NCI-H226 (cell line): Measurements from ENCODE around the gene FAM47C.
"Not testable (repeated sequence)": the region's sequence is repeated elsewhere in the genome, so short reads cannot be mapped to it uniquely, and the experiment has no call there.

Source experiments
- DNase-seq: peaks from one replicate; pipeline ENCODE4 v3.0.0-alpha.2; 2015

Gene FAM47C

GRCh38 chrX:37008182-37008581 lies at the start of gene FAM47C:
Gene FAM47C, plus strand, starts transcription at chrX:37008366. Its CDS starts 45 bp downstream, at chrX:37008411.
- DNase-seq = not testable (repeated sequence)

GRCh38 chrX:36961590-36961989 lies 46.6 kb upstream of the FAM47C start:
- DNase-seq = no peak

GRCh38 chrX:36963069-36963808 lies 44.9 kb upstream of the FAM47C start:
- no peak for DNase-seq

DNA sequence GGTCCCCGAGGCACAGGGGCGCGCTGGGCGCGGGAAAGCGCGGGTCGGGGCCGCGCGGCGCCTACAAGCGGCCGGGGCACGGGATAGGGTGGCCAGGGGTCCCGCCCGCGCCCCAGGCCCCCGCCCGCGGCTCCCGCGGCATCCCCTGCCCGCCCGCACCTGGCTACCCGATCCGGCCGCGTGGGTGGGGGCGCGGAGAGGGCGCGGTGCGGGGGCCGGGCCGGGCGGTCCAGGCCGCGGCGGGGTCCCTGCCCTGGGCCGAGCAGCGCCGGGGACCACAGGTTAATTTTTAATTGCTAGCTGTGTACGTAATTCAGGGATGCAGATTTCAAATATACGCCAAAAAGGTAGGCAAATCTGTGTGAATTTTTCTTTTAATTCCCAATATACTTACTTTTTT lies 44.3 kb upstream of the FAM47C start:
- DNase-seq = no peak

DNA sequence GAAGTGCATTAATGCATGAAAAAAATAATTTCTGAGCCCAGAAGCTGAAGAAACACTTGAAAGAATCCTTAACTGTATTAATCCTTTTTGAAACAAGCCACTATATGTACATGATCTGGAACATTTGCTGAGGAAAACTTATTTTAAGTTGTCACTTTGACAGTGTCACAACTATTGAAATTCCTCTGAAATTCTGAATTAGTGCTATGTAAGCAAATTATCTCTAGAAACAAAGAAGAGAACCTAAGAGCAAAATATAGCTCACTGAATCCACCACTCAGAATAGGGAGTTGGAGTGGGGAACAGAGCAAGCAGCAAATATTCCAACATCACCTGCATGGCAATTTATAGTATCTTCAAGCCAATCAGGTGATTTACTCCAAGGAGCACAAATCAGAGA lies 34.6 kb upstream of the FAM47C start:
- DNase-seq = no peak

DNA sequence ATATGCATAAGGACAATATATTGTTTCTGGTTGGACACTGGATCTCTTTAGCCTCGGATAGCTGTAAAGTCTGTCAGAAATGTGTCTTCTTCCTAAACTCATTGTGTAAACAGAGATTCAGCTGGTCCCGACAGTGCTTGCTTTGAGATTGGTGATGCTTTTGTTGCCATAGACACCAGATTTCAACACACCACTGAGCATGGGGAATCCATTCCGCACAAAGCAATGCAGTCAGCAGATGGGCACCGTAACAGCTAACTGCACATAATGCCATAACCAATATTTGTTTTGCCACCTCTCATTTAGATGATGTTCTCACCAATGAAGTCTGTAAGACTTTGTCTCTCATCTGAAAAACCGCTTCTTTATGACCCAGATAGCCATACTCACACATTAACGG lies 33.3 kb upstream of the FAM47C start:
- DNase-seq = no peak

DNA sequence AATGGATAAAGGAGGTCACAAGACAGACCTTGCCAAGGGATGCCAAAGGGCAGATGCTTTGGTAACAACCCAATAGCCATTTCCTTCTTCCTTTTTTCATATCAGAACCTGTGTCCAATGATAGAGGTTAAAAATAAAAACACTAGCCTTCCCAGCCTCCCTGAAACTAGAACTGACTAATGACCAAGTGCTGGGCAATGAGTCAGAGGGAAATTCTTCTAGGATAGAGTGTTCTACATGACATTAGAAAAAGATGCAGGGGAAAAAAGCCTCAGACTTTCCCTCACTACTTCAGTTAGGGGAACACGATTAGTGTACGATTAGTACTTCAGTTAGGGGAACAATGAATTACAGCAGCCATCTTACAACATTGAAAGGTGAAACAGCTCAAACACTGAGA lies 29.3 kb upstream of the FAM47C start:
- peak; percentile 58 for DNase-seq

DNA sequence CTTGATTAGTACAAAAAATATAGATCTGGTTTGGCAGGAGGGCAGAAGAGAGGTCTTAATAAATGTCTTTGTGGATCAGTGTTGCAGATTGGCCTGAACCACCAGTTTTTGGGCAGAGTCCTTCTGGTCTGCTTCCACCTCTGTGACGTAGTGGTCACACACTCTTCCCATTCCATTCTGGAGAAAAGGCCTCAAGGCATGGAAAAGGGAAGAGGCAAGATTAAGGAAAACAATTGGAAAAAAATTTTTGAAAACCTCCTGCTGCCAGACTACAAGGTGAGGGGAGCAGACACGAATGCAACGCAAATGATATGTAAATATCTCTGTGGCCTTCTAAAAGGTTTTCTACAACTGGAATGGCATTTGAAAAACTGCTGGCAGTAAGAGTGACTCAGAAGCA lies 24.3 kb upstream of the FAM47C start:
- DNase-seq = no peak

DNA sequence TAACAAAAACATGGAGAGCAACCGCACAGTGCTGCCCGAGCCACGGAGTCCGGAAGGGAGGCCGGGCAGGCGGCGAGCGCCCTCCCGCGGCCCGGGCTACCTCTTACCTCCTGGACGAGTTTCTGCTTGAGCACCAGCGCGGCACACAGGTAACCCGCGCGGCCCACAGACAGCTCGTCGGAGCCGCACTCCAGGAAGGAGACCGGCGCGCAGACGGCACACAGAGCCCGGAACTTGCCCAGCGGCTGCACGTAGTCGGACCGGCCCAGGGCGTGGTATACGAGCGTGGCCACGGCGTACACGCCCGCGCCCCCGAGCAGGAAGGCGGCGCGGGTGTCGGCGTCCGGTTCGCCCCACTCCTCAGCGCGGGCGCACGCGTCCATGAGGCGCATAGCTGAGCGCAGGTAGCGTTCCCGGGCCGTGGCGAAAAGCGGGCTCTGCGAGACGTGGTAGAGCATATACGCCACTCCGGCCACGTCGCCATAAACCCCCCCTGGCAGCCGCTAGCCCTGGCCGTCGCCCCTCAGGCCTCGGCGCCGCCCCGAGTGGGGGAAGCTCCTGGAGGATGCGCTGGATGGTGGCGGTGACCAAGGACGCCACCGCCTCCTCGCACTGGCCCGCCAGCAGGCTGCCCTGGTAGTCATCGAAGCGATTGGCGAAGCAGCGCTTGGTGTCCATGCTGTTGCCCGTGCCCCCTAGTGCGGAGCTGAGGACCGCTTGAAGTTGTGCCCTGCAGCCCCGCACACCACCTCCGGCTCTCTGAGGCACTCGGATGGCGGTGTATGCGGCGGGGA lies 22.6 kb upstream of the FAM47C start:
- DNase-seq = not testable (repeated sequence)

GRCh38 chrX:36986231-36986630 lies 21.9 kb upstream of the FAM47C start:
- no peak for DNase-seq

DNA sequence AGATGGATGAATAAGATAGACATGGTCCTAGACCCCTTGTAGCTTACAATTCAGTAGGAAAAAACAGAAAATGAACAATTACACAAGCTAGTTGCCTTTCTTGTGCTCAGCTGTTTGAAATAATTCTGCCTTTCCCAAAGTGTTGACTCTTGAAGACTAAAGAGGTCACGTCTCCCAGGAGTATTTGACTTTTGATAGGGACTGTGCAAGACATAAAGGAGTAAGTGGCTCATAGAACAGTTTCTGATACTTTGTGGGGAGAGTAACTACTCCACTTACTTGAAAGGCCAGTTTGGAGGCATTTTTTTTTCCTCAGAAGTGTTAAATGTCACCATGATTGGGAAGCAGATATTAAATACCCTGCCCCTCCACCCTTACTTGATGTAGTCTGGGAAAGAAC lies 21.0 kb upstream of the FAM47C start:
- not testable (repeated sequence) for DNase-seq

GRCh38 chrX:37000140-37000539 lies 8.0 kb upstream of the FAM47C start:
- no peak for DNase-seq

- no peak for DNase-seq
These were observed 2.3 kb downstream of the FAM47C start for GRCh38 chrX:37010496-37010895.

DNA sequence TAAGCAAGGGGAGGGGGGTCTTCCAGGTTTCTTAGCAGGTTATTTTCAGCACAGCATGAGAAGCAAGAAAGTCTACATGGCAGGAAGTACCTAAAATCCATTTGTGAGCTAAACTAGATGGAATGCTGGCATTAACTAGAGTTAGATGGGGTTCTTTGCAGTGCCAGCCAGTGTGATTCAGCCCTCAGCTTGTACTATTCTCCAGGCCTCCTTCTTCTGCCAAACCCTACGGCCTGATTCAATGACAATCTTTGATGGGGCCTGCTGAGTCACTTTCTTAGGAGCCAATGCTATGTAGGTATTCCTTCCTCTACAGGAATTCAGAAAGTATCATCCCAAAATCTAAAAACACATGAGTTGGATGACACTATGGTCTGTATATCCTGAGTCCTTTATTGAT lies 26.1 kb downstream of the FAM47C start:
- peak; percentile 38 for DNase-seq

GRCh38 chrX:37036674-37037220 lies 28.6 kb downstream of the FAM47C start:
- DNase-seq = not testable (repeated sequence)

GRCh38 chrX:37038814-37039213 lies 30.6 kb downstream of the FAM47C start:
- DNase-seq = not testable (repeated sequence)

DNA sequence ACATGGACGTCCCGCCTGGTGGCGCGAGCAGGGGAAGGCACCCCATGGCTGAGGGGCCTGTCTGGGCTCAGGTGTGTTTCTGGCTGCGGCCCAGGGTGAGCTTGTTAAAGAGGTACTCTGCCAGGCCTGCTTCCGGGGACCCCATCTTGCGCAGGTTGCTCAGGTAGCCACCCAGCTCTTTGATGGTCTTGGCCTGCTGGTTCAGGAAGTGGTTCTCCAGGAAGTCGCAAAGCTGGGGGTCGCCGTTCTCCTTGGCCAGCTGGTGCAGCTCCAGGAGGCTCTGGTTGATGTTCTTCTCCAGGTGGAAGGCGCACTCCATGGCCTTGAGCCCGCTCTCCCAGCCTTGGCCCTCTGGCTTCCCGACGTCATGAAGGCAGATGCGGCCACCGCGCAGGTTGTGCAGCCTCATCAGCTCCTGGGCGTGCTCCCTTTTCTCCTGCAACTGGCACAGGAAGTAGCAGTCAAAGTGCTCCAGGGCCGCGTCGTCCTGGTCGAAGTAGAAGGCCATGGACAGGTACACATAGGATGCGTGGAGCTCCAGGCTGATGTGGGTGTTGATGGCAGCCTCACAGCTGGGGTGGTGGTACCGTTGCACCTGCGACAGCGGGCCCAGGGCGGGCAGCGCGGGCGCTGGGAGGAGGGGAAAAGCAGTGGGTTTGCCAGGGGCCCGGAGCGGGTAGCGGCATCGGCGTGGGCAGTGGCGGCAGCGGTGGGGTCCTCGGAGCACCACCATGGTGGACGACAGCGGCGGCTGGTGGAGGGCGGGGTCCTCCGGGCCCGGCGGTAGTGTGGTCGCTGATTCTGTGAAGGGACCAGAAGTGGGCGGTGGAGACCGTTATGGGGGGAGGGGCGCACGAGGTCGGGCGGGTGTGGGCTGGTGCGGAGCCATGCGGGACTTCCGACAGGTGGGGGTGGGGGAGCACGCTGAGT lies 35.1 kb downstream of the FAM47C start:
- not testable (repeated sequence) for DNase-seq

DNA sequence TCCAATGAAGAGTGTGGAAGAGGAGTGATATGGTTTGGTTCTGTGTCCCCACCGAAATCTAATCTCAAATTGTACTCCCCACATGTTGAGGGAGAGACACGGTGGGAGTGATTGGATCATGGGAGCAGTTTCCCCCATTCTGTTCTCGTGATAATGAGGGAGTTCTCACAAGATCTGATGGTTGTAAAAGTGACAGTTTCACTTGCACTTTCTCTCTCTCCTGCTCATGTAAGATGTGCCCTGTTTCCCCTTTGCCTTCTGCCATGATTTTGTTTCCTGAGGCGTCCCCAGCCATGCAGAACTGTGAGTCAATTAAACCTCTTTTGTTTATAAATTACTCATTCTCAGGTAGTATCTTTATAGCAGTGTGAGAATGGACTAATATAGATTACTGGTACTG lies 39.6 kb downstream of the FAM47C start:
- DNase-seq = no peak

- DNase-seq = not testable (repeated sequence)
These were observed 49.4 kb downstream of the FAM47C start for GRCh38 chrX:37057572-37057971.

DNA sequence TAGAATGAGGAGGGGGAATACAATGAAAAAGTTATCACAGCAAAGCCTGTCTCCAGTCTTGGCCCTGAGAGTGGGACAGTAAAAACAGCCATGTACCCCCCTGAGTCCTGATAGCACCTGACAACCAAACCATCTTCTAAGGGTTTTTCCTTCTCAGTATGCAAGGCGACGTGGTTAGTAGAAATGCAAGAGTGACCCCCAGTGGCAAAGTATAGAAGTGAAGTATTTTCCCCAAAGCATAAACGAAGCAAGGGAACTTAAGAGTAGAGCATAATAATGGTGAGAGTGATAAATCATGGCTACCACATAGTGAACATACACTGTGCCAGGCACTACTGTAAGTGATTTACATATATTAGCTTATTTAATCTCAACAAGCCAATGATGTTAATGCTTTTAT lies 52.8 kb downstream of the FAM47C start:
- peak; percentile 3 for DNase-seq
